HEK293 (cell line): ENCODE measurements around the gene ATP8A2.

ENCODE experiments used
- CTCF ChIA-PET: fragments of 350-600 bp; formaldehyde crosslinking; extraction: SDS; loops from one replicate; lab custom pipeline; 2021; ENCODE audit warnings: antibody characterized with exemption; lab: Yijun Ruan, JAX
- POLR2A ChIA-PET: fragments of 300-600 bp; formaldehyde crosslinking; extraction: SDS; loops from one replicate; lab custom pipeline; 2020; ENCODE audit warnings: antibody characterized with exemption, inconsistent platforms; lab: Yijun Ruan, JAX
- H3K27ac ChIP-seq: fragments of 200-500 bp; sonication (Bioruptor generic); 2 replicates; pipeline ENCODE4 v1.5.1; 2014; ENCODE audit warnings: low read depth, low read length, control low read depth, inconsistent platforms; ENCODE audit errors: extremely low read depth
- H3K36me3 ChIP-seq, 2 experiments: fragments of 200-500 bp in 1 of 2; sonication (Bioruptor generic) in 1 of 2; 1 replicate in 1 of 2; 2 replicates in 1 of 2; pipeline ENCODE4 v1.5.1; 2014 to 2017; ENCODE audit warnings: inconsistent platforms in 2 of 2, low read length in 2 of 2; ENCODE audit not compliant: control insufficient read depth in 2 of 2, insufficient read depth in 1 of 2
- H3K4me1 ChIP-seq: fragments of 200-500 bp; sonication (Bioruptor generic); 2 replicates; pipeline ENCODE4 v1.5.1; 2014; ENCODE audit warnings: mild to moderate bottlenecking, low read length, inconsistent platforms; ENCODE audit not compliant: control insufficient read depth, insufficient read depth
- H3K4me3 ChIP-seq: 2 replicates; pipeline ENCODE4 v1.5.1; 2011; ENCODE audit warnings: low read depth, mild to moderate bottlenecking, control low read depth, low read length, moderate library complexity
- H3K9me3 ChIP-seq: fragments of 200-500 bp; sonication (Bioruptor generic); 2 replicates; pipeline ENCODE4 v1.5.1; 2014; ENCODE audit warnings: low read depth, low read length, inconsistent platforms; ENCODE audit not compliant: control insufficient read depth, insufficient read depth
- ZNF157 ChIP-seq: fragments of 450-650 bp; formaldehyde crosslinking; IDR thresholded peaks from 2 replicates; pipeline ENCODE4 v1.5.1; 2016; ENCODE audit warnings: missing biosample characterization, missing genetic modification characterization
- ZNF24 ChIP-seq: fragments of 450-650 bp; formaldehyde crosslinking; IDR thresholded peaks from 2 replicates; pipeline ENCODE4 v1.5.1; 2016; ENCODE audit warnings: missing biosample characterization, missing genetic modification characterization
- ZNF311 ChIP-seq: fragments of 450-650 bp; formaldehyde crosslinking; IDR thresholded peaks from 2 replicates; pipeline ENCODE4 v1.5.1; 2017; ENCODE audit warnings: missing biosample characterization, missing genetic modification characterization, borderline replicate concordance
- ZNF366 ChIP-seq: fragments of 450-650 bp; formaldehyde crosslinking; conservative IDR thresholded peaks from 2 replicates; pipeline ENCODE4 v1.5.1; 2016; ENCODE audit warnings: missing biosample characterization, missing genetic modification characterization
- ZNF585B ChIP-seq: fragments of 450-650 bp; formaldehyde crosslinking; IDR thresholded peaks from 2 replicates; pipeline ENCODE4 v1.5.1; 2016; ENCODE audit warnings: missing biosample characterization, missing genetic modification characterization
- TF ChIP-seq, protein P1 (sequence below): fragments of 450-650 bp; formaldehyde crosslinking; IDR thresholded peaks from 2 replicates; pipeline ENCODE4 v1.5.1; 2016; ENCODE audit warnings: missing biosample characterization, missing genetic modification characterization
- TF ChIP-seq, protein P2 (sequence below): fragments of 450-650 bp; formaldehyde crosslinking; IDR thresholded peaks from 2 replicates; pipeline ENCODE4 v1.5.1; 2017; ENCODE audit warnings: missing biosample characterization, missing genetic modification characterization
- TF ChIP-seq, protein P3 (sequence below): fragments of 450-650 bp; formaldehyde crosslinking; IDR thresholded peaks from 2 replicates; pipeline ENCODE4 v1.5.1; 2016; ENCODE audit warnings: missing biosample characterization, missing genetic modification characterization
- TF ChIP-seq, protein P4 (sequence below): fragments of 450-650 bp; formaldehyde crosslinking; IDR thresholded peaks from 2 replicates; pipeline ENCODE4 v1.5.1; 2016; ENCODE audit warnings: missing biosample characterization, missing genetic modification characterization
- TF ChIP-seq, protein P5 (sequence below): fragments of 450-650 bp; formaldehyde crosslinking; IDR thresholded peaks from 2 replicates; pipeline ENCODE4 v1.5.1; 2016; ENCODE audit warnings: missing biosample characterization, missing genetic modification characterization
- TF ChIP-seq, protein P6 (sequence below): fragments of 450-650 bp; formaldehyde crosslinking; IDR thresholded peaks from 2 replicates; pipeline ENCODE4 v1.5.1; 2016; ENCODE audit warnings: missing biosample characterization, missing genetic modification characterization
- TF ChIP-seq, protein P7 (sequence below): fragments of 450-650 bp; formaldehyde crosslinking; IDR thresholded peaks from 2 replicates; pipeline ENCODE4 v1.5.1; 2016; ENCODE audit warnings: missing biosample characterization, missing genetic modification characterization

Gene ATP8A2

DNA sequence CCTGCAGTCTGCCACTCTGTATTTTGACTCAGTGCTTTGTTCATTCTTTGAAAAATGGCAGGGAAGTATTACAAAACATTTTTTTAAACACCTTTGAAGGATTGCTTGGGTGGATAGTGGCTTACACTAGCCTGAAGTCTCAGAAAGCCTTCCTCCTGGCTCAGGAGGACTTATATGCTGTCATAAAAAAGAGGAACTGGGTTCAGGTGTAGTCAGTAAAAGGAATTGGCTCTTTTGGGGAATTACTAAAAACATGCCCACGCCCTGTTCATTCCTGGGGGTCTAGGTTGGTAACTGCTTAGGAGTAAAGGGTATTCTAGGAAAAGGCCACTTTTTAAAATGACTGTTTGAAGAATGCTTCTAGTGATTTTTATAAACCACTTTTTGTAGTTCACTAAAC lies 493.2 kb downstream of the ATP8A2 start:
- H3K9me3 ChIP-seq: no peaks in the 10 kb centered on the region
- CTCF ChIA-PET: no interaction called here
- POLR2A ChIA-PET: no interaction called here
- H3K4me3 ChIP-seq: no peak overlapping the region
- TF ChIP-seq ZNF311: no peak
- TF ChIP-seq ZNF585B (tag by site-specific recombination): no peak
- TF ChIP-seq, protein P1, sequence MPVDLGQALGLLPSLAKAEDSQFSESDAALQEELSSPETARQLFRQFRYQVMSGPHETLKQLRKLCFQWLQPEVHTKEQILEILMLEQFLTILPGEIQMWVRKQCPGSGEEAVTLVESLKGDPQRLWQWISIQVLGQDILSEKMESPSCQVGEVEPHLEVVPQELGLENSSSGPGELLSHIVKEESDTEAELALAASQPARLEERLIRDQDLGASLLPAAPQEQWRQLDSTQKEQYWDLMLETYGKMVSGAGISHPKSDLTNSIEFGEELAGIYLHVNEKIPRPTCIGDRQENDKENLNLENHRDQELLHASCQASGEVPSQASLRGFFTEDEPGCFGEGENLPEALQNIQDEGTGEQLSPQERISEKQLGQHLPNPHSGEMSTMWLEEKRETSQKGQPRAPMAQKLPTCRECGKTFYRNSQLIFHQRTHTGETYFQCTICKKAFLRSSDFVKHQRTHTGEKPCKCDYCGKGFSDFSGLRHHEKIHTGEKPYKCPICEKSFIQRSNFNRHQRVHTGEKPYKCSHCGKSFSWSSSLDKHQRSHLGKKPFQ: no peak
- TF ChIP-seq, protein P2, sequence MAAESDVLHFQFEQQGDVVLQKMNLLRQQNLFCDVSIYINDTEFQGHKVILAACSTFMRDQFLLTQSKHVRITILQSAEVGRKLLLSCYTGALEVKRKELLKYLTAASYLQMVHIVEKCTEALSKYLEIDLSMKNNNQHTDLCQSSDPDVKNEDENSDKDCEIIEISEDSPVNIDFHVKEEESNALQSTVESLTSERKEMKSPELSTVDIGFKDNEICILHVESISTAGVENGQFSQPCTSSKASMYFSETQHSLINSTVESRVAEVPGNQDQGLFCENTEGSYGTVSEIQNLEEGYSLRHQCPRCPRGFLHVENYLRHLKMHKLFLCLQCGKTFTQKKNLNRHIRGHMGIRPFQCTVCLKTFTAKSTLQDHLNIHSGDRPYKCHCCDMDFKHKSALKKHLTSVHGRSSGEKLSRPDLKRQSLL: no peak
- no peak for TF ChIP-seq ZNF24 (tag by site-specific recombination)
- TF ChIP-seq, protein P3, sequence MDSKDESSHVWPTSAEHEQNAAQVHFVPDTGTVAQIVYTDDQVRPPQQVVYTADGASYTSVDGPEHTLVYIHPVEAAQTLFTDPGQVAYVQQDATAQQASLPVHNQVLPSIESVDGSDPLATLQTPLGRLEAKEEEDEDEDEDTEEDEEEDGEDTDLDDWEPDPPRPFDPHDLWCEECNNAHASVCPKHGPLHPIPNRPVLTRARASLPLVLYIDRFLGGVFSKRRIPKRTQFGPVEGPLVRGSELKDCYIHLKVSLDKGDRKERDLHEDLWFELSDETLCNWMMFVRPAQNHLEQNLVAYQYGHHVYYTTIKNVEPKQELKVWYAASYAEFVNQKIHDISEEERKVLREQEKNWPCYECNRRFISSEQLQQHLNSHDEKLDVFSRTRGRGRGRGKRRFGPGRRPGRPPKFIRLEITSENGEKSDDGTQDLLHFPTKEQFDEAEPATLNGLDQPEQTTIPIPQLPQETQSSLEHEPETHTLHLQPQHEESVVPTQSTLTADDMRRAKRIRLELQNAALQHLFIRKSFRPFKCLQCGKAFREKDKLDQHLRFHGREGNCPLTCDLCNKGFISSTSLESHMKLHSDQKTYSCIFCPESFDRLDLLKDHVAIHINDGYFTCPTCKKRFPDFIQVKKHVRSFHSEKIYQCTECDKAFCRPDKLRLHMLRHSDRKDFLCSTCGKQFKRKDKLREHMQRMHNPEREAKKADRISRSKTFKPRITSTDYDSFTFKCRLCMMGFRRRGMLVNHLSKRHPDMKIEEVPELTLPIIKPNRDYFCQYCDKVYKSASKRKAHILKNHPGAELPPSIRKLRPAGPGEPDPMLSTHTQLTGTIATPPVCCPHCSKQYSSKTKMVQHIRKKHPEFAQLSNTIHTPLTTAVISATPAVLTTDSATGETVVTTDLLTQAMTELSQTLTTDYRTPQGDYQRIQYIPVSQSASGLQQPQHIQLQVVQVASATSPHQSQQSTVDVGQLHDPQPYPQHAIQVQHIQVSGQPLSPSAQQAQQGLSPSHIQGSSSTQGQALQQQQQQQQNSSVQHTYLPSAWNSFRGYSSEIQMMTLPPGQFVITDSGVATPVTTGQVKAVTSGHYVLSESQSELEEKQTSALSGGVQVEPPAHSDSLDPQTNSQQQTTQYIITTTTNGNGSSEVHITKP: no peak
- TF ChIP-seq, protein P4, sequence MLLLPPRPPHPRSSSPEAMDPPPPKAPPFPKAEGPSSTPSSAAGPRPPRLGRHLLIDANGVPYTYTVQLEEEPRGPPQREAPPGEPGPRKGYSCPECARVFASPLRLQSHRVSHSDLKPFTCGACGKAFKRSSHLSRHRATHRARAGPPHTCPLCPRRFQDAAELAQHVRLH (tag by site-specific recombination): no peak
- no peak for TF ChIP-seq ZNF366
- TF ChIP-seq, protein P5, sequence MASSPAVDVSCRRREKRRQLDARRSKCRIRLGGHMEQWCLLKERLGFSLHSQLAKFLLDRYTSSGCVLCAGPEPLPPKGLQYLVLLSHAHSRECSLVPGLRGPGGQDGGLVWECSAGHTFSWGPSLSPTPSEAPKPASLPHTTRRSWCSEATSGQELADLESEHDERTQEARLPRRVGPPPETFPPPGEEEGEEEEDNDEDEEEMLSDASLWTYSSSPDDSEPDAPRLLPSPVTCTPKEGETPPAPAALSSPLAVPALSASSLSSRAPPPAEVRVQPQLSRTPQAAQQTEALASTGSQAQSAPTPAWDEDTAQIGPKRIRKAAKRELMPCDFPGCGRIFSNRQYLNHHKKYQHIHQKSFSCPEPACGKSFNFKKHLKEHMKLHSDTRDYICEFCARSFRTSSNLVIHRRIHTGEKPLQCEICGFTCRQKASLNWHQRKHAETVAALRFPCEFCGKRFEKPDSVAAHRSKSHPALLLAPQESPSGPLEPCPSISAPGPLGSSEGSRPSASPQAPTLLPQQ (tag by site-specific recombination): no peak
- TF ChIP-seq, protein P6, sequence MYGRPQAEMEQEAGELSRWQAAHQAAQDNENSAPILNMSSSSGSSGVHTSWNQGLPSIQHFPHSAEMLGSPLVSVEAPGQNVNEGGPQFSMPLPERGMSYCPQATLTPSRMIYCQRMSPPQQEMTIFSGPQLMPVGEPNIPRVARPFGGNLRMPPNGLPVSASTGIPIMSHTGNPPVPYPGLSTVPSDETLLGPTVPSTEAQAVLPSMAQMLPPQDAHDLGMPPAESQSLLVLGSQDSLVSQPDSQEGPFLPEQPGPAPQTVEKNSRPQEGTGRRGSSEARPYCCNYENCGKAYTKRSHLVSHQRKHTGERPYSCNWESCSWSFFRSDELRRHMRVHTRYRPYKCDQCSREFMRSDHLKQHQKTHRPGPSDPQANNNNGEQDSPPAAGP (tag by site-specific recombination): no peak
- TF ChIP-seq, protein P7, sequence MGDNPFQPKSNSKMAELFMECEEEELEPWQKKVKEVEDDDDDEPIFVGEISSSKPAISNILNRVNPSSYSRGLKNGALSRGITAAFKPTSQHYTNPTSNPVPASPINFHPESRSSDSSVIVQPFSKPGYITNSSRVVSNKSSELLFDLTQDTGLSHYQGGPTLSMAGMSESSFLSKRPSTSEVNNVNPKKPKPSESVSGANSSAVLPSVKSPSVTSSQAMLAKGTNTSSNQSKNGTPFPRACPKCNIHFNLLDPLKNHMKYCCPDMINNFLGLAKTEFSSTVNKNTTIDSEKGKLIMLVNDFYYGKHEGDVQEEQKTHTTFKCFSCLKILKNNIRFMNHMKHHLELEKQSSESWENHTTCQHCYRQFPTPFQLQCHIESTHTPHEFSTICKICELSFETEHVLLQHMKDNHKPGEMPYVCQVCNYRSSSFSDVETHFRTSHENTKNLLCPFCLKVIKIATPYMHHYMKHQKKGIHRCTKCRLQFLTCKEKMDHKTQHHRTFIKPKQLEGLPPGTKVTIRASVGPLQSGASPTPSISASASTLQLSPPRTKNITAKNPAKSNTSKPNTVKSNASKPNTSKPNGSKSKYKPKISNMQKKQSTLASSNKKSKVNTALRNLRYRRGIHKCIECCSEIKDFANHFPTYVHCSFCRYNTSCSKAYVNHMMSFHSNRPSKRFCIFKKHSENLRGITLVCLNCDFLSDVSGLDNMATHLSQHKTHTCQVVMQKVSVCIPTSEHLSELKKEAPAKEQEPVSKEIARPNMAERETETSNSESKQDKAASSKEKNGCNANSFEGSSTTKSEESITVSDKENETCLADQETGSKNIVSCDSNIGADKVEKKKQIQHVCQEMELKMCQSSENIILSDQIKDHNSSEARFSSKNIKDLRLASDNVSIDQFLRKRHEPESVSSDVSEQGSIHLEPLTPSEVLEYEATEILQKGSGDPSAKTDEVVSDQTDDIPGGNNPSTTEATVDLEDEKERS (tag by site-specific recombination): no peak
- TF ChIP-seq, all 188 proteins: peak for 0
- Histone ChIP-seq H3K4me1 (no peaks in the 10 kb centered on the region), H3K27ac (no peak overlapping the region), H3K36me3 (no peaks in the 10 kb centered on the region)

DNA sequence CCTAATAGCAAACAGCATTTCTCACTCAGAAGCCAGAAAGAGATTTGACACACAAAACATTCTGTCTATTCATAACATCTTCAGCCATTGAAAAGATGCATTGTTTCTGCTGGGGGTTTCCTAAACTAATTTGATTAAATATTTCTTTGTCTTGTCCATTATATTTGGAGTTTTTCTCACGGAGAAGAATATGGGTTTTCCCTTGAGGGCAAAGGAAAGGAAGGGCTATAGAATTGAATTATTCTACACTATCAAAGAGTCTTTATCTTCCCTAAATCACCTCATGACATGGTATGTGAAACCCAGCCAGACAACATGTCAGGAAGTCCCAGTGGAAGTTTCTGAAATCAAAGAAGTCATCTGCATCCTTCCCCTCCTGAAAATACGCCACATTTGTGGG lies 493.6 kb downstream of the ATP8A2 start:
- no peak for TF ChIP-seq ZNF157 (tag by site-specific recombination)
- Histone ChIP-seq H3K36me3 (no peaks in the 10 kb centered on the region), H3K4me1 (no peaks in the 10 kb centered on the region), H3K9me3 (no peaks in the 10 kb centered on the region), H3K4me3 (no peak overlapping the region), H3K27ac (no peak overlapping the region)
- ChIA-PET CTCF (no interaction called here), POLR2A (no interaction called here)
